Measurements from ENCODE around the gene LMO2. TPM values are rescaled to one million over a fixed set of nuclear protein-coding genes. Genes with fewer than 3 reads are reported as not detected.

LMO2 gene
- total and polyA plus RNA-seq, 2 donors (not counting 3 experiments of a cell fraction or from before 2014, with no cell fraction given): 60.4 to 66.8 TPM

DNA sequence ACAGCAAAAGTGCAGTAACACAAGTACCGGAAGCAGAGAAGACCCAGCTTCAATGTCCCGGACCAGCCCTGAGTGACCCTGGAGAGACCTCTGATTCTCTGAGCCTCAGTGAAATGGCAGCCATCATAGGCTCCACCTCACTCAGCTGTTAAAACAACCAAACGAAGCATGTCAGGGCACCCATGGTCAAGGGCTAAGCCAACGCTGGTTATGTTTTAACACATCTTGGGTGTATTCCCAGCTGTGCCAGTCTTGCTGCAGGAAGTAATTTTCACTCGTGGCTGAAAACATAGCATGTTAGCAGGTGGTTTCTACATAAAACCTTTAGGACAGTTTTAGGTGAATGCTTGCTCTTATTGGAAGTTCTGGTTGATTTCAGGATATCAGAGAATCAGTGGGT is 30.9 kb downstream of the LMO2 start:
- POLR2A ChIA-PET: no interaction called here
- no peak overlapping the region for H3K4me3 ChIP-seq (replicated peaks in 1 of 3; ENCODE audit: insufficient read depth in 1 of 3, low read depth in 1 of 3, low read length in 3 of 3)
- H4K20me1 ChIP-seq (replicated peaks; ENCODE audit: control insufficient read depth, extremely low read depth, insufficient read depth, low read length): no peaks in the 10 kb centered on the region
- H3K9ac ChIP-seq (replicated peaks; ENCODE audit: extremely low read depth, insufficient read depth, low read length): no peak overlapping the region
- no peak for DNase-seq (ENCODE audit: low read depth, low spot score)
- H3K9me3 ChIP-seq (replicated peaks; ENCODE audit: control insufficient read depth, insufficient read depth, low read length): no peaks in the 10 kb centered on the region
- dilution Hi-C loops (cut with MboI; ENCODE audit: extremely low pct_ligation_motif_present, low sequenced_read_pairs): no loop called here
- H3K9me1 ChIP-seq (replicated peaks; ENCODE audit: control insufficient read depth, extremely low read depth, insufficient read depth, low read length): no peaks in the 10 kb centered on the region
- H3K27me3 ChIP-seq (ENCODE audit: control insufficient read depth in 2 of 2, insufficient read depth in 2 of 2, low read length in 2 of 2): no peaks in the 10 kb centered on the region
- H3K4me1 ChIP-seq (ENCODE audit: control insufficient read depth, extremely low read depth, insufficient read depth, low read length): no peaks in the 10 kb centered on the region
- H3K79me2 ChIP-seq (ENCODE audit: control insufficient read depth, insufficient read depth, low read length): no peaks in the 10 kb centered on the region
- BruUV-seq (replicated peaks): no TSS peak
- no peak overlapping the region for H3K4me2 ChIP-seq (ENCODE audit: insufficient read depth, low read length)
- no peak for FAIRE-seq
- TF ChIP-seq MYC (IDR thresholded peaks at IDR 0.05; ENCODE audit: low read depth, low read length) (no peak), EZH2 (IDR thresholded peaks at IDR 0.05; ENCODE audit: borderline replicate concordance, low read depth, low read length, severe bottlenecking) (no peak), POLR2A (IDR thresholded peaks at IDR 0.05; ENCODE audit: low read depth, low read length) (no peak), GATA2 (IDR thresholded peaks at IDR 0.05; ENCODE audit: insufficient read depth, insufficient read length, low read depth, low read length) (no peak), JUN (IDR thresholded peaks at IDR 0.05; ENCODE audit: borderline replicate concordance, insufficient read depth, insufficient read length, low read depth) (no peak), POLR2AphosphoS5 (IDR thresholded peaks at IDR 0.05; ENCODE audit: insufficient read depth, low read depth, low read length) (no peak), FOS (IDR thresholded peaks at IDR 0.05; ENCODE audit: borderline replicate concordance, insufficient read depth, low read length) (no peak)
- TF ChIP-seq, protein P1, sequence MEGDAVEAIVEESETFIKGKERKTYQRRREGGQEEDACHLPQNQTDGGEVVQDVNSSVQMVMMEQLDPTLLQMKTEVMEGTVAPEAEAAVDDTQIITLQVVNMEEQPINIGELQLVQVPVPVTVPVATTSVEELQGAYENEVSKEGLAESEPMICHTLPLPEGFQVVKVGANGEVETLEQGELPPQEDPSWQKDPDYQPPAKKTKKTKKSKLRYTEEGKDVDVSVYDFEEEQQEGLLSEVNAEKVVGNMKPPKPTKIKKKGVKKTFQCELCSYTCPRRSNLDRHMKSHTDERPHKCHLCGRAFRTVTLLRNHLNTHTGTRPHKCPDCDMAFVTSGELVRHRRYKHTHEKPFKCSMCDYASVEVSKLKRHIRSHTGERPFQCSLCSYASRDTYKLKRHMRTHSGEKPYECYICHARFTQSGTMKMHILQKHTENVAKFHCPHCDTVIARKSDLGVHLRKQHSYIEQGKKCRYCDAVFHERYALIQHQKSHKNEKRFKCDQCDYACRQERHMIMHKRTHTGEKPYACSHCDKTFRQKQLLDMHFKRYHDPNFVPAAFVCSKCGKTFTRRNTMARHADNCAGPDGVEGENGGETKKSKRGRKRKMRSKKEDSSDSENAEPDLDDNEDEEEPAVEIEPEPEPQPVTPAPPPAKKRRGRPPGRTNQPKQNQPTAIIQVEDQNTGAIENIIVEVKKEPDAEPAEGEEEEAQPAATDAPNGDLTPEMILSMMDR (IDR thresholded peaks at IDR 0.05; ENCODE audit: extremely low read depth in 1 of 2, insufficient read depth in 1 of 2, low read depth in 1 of 2, low read length in 2 of 2): no peak
- TF ChIP-seq, protein P2, sequence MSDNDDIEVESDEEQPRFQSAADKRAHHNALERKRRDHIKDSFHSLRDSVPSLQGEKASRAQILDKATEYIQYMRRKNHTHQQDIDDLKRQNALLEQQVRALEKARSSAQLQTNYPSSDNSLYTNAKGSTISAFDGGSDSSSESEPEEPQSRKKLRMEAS (IDR thresholded peaks at IDR 0.05; ENCODE audit: insufficient read depth, insufficient read length): no peak
- CTCF ChIA-PET: interaction anchor here (1.0 to 5.6 kb wide), 3 partner anchors 109 to 127 kb away, joined by 3 to 65 read pairs (median 4); no protein-coding TSS in a partner anchor
- no peak overlapping the region for H3K27ac ChIP-seq (ENCODE audit: insufficient read depth, low read depth, low read length)
- intact Hi-C loops (cut with micrococcal nuclease): no loop called here
- no peak overlapping the region for H2AFZ ChIP-seq (ENCODE audit: low read depth, low read length)
- peaks cover 5 to 40% of the 10 kb centered on the region in 2 experiments for H3K36me3 ChIP-seq (ENCODE audit: control insufficient read depth in 2 of 2, extremely low read depth in 1 of 2, insufficient read depth in 2 of 2, low read length in 2 of 2)

All from endothelial cell of umbilical vein (primary cell).